ENCODE data around the gene SREBF2.
A peak's percentile ranks its signal among the peaks of the same experiment; 100 is the strongest.

Gene SREBF2

DNA sequence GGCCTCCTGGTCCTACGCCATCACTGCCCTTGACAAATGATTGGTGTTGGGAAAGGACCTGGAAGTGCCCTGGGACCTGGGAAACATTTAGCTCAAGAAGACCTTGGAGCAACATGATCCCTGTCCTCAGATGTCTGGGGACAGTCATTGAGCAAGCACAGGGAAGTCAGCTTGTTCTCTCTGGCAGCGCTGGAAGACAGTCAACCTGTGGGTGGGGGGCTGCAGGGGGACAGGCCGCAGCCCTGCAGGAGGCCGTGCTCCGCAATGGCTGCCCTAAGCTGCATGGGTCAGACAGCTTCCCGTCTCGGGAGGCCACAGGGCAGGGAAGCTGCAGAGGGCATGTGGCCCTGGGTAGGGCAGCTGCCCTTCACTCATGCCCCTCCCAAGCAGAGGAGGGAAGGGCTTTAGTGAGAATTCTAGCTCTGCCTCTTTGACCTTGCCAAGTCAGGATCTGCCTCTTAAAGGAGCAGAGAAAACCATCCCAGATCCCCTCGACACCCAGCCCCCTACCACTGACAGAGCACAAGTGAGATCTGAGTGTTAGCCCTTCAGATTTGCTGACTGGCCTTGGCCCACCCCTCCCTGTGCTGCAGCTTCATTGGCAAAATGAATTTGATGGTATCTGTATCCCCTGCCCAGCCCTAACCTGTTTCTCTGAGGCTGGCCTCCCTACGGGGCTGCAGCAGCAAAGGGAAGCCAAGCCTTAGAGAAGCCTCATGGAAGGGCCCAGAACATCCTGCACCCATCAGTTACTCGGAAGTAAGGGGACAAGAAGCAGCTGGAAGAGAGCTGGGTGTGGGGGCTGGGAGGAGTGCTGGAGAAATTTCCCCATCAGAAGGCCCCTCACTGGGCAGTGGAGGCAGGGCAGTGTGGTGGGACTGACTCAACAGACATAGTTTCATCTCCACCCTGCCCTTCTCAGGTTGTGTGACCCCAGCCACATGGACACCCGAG, 6.2 kb upstream of the SREBF2 start:
- Histone ChIP-seq H3K4me1 (peaks cover 0 to 20% (median 6%) of the 10 kb centered on the region in 4 donors), H3K27me3 (no peaks in the 10 kb centered on the region), H3K27ac (peak overlapping the region in 1 of 2 donors; percentile 27), H3K9me3 (no peaks in the 10 kb centered on the region), H3K36me3 (peaks cover 0 to 13% (median 0%) of the 10 kb centered on the region in 3 donors), H3K4me3 (no peak overlapping the region)
- DNase-seq = no peak
- intact Hi-C loops (cut with DNase I; ENCODE audit: low total_unique reads) = loop anchor here (5.0 kb wide), 1 partner anchor 121 kb away; the partner anchor contains the start of gene CENPM
- no peak for TF ChIP-seq CTCF (IDR thresholded peaks at IDR 0.05)

DNA sequence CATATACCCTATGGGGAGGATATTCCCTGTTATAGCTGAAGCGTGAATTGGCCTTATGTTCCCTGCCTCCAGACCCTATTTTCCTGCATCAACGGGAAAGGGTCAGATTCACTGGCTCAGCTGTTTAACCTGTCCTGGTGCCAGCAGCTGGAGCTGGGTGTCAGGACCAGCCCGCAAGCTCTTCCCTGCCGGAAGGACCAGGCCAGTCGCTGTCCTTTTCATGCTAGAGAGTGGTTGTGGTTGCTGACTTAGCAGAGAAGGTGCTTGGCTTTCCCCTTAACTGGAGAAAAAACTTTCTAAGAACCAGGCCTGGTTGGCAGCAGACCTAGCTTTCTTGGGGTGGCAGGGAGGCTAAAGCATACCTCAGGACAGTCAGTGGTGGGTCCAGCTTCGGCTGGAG, 5.2 kb upstream of the SREBF2 start:
- intact Hi-C loops (cut with DNase I; ENCODE audit: low total_unique reads) = loop anchor here (5.0 kb wide), 1 partner anchor 120 kb away; the partner anchor contains the start of gene CENPM
- TF ChIP-seq CTCF (IDR thresholded peaks at IDR 0.05) = no peak
- Histone ChIP-seq H3K4me1 (peaks cover 0 to 26% (median 6%) of the 10 kb centered on the region in 4 donors), H3K36me3 (peaks cover 0 to 13% (median 0%) of the 10 kb centered on the region in 3 donors), H3K9me3 (no peaks in the 10 kb centered on the region), H3K4me3 (no peak overlapping the region), H3K27me3 (no peaks in the 10 kb centered on the region), H3K27ac (no peak overlapping the region)
- DNase-seq = no peak

DNA sequence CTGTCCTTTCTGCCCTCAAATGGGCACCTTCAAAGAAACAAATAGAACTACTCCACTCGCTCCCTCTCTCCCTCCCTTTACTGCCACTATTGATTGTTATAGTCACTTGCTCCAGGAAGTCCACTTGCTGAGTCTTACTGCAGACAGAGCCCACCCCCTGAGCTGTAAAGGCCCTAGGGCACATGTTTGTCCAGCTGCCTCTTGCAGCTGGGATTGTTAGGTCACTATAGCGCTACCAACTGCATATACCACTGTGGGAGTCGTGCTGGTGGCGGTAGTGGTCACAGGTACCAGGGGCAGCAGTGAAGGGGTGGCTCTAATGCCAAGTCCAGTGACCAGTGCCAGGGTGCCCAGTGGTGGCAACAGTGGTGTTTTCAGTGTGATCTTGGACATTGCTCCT, 4.4 kb upstream of the SREBF2 start:
- Histone ChIP-seq H3K36me3 (peaks cover 0 to 13% (median 0%) of the 10 kb centered on the region in 3 donors), H3K9me3 (no peaks in the 10 kb centered on the region), H3K27ac (no peak overlapping the region), H3K4me1 (peaks cover 0 to 26% (median 6%) of the 10 kb centered on the region in 4 donors), H3K4me3 (no peak overlapping the region), H3K27me3 (no peaks in the 10 kb centered on the region)
- no peak for DNase-seq
- intact Hi-C loops (cut with DNase I; ENCODE audit: low total_unique reads) = loop anchor here (5.0 kb wide), 1 partner anchor 119 kb away; the partner anchor contains the start of gene CENPM
- no peak for TF ChIP-seq CTCF (IDR thresholded peaks at IDR 0.05)

DNA sequence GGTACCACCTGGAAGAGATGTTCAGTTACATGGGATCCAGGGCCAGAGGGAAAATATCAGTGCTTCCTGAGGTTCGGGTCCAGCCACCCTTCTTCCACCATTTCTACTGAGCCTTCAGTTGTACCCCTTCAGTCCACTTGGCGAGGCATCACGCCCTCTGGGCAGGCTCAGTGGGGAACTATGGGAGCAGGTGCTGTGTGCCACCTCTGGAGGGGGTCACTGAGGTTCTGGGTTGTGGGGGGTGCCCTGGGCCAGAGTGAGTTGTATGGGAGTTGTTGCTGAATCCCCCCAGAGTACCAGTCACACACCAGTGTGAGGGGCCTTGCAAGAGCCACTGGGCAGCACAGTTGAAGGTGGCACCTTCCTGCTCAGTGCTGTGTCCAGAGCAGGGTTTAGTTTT, 2.7 kb upstream of the SREBF2 start:
- H3K4me3 ChIP-seq = no peak overlapping the region
- no peak for DNase-seq
- intact Hi-C loops (cut with DNase I; ENCODE audit: low total_unique reads) = loop anchor here (10.0 kb wide), 1 partner anchor 245 kb away; the partner anchor contains the start of genes NAGA, PHETA2 and SMDT1
- peaks cover 0 to 36% (median 12%) of the 10 kb centered on the region in 4 donors for H3K4me1 ChIP-seq
- no peak overlapping the region for H3K27ac ChIP-seq
- no peak for TF ChIP-seq CTCF (IDR thresholded peaks at IDR 0.05)
- no peaks in the 10 kb centered on the region for H3K27me3 ChIP-seq
- peaks cover 0 to 13% (median 0%) of the 10 kb centered on the region in 3 donors for H3K36me3 ChIP-seq
- H3K9me3 ChIP-seq = no peaks in the 10 kb centered on the region

DNA sequence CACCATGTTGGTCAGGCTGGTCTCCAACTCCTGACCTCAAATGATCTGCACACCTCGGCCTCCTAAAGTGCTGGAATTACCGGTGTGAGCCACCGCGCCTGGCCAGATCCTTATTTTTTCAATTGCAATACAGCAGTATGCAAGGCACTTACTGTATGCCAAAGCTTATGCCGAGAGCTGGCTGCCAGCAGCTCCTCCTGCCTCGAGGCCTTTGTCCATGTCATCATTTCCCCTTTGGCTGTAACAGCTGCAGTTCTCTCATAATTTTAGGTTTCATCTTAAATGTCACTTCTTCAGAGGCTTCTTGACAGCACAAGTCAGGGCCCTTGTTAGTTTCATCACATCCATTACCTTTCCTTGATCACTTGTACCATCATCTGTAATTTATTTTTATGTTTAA, 1.5 kb upstream of the SREBF2 start:
- peak in 1 of 2 donors; percentile 26 for DNase-seq
- intact Hi-C loops (cut with DNase I; ENCODE audit: low total_unique reads) = loop anchor here (10.0 kb wide), 1 partner anchor 243 kb away; the partner anchor contains the start of genes NAGA, PHETA2 and SMDT1
- TF ChIP-seq CTCF (IDR thresholded peaks at IDR 0.05) = no peak
- no peak overlapping the region for H3K27ac ChIP-seq
- peaks cover 0 to 6% (median 0%) of the 10 kb centered on the region in 3 donors for H3K36me3 ChIP-seq
- H3K4me1 ChIP-seq = peaks cover 0 to 24% (median 10%) of the 10 kb centered on the region in 4 donors
- H3K27me3 ChIP-seq = no peaks in the 10 kb centered on the region
- no peaks in the 10 kb centered on the region for H3K9me3 ChIP-seq
- no peak overlapping the region for H3K4me3 ChIP-seq

Measured in tibial artery (tissue), 4 donors.